HUES64 (cell line): ENCODE data around the gene F7.
"Not testable (repeated sequence)": the region's sequence is repeated elsewhere in the genome, so short reads cannot be mapped to it uniquely, and the experiment has no call there.

ENCODE experiments used
- H3K27ac ChIP-seq: 2 replicates; pipeline ENCODE4 v1.7.0; 2013; ENCODE audit warnings: low read depth, low read length, inconsistent platforms
- H3K27me3 ChIP-seq: 2 replicates; pipeline ENCODE4 v1.6.1; 2013; ENCODE audit warnings: mild to moderate bottlenecking, low read length; ENCODE audit not compliant: insufficient read depth
- H3K36me3 ChIP-seq: 2 replicates; pipeline ENCODE4 v1.6.1; 2013; ENCODE audit warnings: mild to moderate bottlenecking, low read length; ENCODE audit not compliant: insufficient read depth
- H3K4me1 ChIP-seq: 2 replicates; pipeline ENCODE4 v1.6.1; 2013; ENCODE audit warnings: mild to moderate bottlenecking, low read length, moderate library complexity; ENCODE audit not compliant: insufficient read depth
- H3K4me3 ChIP-seq: 2 replicates; pipeline ENCODE4 v1.5.1; 2013; ENCODE audit warnings: mild to moderate bottlenecking, low read length, moderate library complexity
- H3K9ac ChIP-seq: 2 replicates; pipeline ENCODE4 v1.6.1; 2013; ENCODE audit warnings: mild to moderate bottlenecking, low read depth, low read length
- H3K9me3 ChIP-seq: 2 replicates; pipeline ENCODE4 v1.6.1; 2013; ENCODE audit warnings: low read depth, low read length; ENCODE audit not compliant: insufficient read depth
- WGBS: fragments of 150-250, 120-280 bp; methylation state at CpG from one replicate; pipeline ENCODE4 v1.1.7; 2013; ENCODE audit warnings: missing lambda C conversion rate; 5-methylcytosine and 5-hydroxymethylcytosine counted together

The F7 gene

DNA sequence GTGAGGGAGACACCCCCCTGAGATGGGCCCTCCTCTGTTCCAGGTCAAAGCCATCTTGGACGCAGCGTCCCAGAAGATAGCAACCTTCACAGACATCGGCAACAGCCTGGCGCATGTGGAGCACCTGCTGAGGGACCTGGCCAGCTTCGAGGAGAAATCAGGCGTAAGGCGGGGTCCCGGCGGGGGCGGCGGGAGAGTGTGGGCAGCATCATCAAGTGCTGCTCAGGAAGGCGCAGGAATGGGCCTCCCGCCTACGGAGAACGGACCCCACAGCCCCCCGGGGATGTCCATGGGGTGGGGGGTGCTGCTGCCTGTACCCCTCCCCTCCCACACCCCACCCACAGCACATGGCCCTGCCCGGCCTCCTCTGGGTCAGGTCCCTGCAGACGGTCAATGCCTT, 31.2 kb upstream of the F7 start:
- H3K4me3 ChIP-seq = no peak overlapping the region
- H3K27ac ChIP-seq = no peak overlapping the region
- H3K27me3 ChIP-seq = no peaks in the 10 kb centered on the region
- no peaks in the 10 kb centered on the region for H3K4me1 ChIP-seq
- no peak overlapping the region for H3K9ac ChIP-seq
- WGBS = 94% methylated on average over 18 of the region's 18 CpGs
- 0 out of 2 replicates have a peak, but pooled peaks cover 3% of the 10 kb centered on the region for H3K36me3 ChIP-seq
- H3K9me3 ChIP-seq = no peaks in the 10 kb centered on the region

GRCh38 chr13:113074876-113075275, 30.7 kb upstream of the F7 start:
- Histone ChIP-seq H3K36me3 (0 out of 2 replicates have a peak, but pooled peaks cover 3% of the 10 kb centered on the region), H3K9ac (no peak overlapping the region), H3K4me1 (no peaks in the 10 kb centered on the region), H3K9me3 (no peaks in the 10 kb centered on the region), H3K27me3 (no peaks in the 10 kb centered on the region), H3K4me3 (no peak overlapping the region), H3K27ac (no peak overlapping the region)
- WGBS = 95% methylated on average over 22 of the region's 22 CpGs

- Histone ChIP-seq H3K27ac (no peak overlapping the region), H3K36me3 (0 out of 2 replicates have a peak, but pooled peaks cover 3% of the 10 kb centered on the region), H3K4me3 (no peak overlapping the region), H3K4me1 (no peaks in the 10 kb centered on the region), H3K9me3 (no peaks in the 10 kb centered on the region), H3K27me3 (no peaks in the 10 kb centered on the region), H3K9ac (no peak overlapping the region)
- WGBS = 98% methylated on average over 17 of the region's 17 CpGs
Observed at GRCh38 chr13:113075711-113076110, 29.9 kb upstream of the F7 start.

DNA sequence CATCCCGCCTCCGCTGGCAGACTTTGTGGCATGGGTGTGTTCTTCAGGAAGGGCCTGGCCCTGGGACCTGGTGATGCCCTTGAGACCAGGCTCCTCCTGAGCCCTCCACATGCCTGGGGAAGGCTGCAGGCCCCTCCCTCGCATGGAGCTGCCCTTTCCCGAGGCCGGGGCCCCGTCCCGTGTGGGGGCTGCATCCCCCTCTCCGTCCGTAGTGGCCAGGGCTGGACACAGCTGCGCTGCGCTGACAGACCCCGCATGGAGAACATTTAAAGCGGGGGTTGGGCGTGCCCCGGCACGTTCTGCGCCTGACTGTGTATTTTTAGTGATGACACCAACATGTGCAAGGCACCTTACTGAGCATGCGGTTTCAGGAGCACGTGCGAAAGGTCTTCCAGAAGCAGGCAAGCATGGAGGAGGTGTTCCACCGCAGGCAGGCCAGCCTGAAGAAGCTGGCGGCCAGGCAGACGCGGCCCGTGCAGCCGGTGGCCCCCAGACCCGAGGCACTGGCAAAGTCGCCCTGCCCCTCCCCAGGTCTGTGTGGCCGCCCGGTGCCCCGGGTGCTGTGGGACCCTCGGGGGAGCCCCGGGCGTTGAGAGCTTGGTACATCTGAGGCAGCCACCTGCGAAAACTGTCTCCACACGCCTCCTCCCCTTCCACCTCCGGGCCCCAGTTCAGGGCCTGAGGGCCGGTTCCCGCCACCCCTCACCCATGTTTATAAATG, 28.8 kb upstream of the F7 start:
- Histone ChIP-seq H3K4me3 (no peak overlapping the region), H3K27me3 (no peaks in the 10 kb centered on the region), H3K9ac (no peak overlapping the region; the same call in 1 of the 2 replicates), H3K4me1 (no peaks in the 10 kb centered on the region), H3K27ac (no peak overlapping the region), H3K36me3 (0 out of 2 replicates have a peak, but pooled peaks cover 3% of the 10 kb centered on the region), H3K9me3 (no peaks in the 10 kb centered on the region)
- WGBS = 96% methylated on average over 39 of the region's 39 CpGs

DNA sequence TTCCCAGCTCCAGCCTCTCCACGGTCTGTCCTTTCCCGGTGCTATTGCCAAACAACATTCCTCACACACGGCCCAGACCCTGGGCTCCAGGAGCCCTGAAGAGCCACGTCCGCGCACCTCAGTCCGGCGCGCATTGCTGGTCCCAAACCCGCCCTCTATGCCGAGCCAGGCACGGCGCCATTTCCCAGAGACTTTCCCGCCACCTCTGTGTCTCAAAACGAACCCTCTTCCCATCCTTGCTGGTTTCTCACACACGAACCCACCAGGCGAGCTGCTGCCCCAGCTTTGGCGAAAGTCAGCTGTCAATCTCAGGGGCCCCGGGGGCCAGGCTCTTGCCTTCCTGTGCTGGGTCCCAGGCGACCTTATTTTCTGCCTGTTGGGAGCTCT, 28.0 kb upstream of the F7 start:
- Histone ChIP-seq H3K9me3 (no peaks in the 10 kb centered on the region), H3K9ac (no peak overlapping the region), H3K36me3 (0 out of 2 replicates have a peak, but pooled peaks cover 3% of the 10 kb centered on the region), H3K4me1 (no peaks in the 10 kb centered on the region), H3K27ac (no peak overlapping the region), H3K27me3 (no peaks in the 10 kb centered on the region), H3K4me3 (no peak overlapping the region)
- WGBS = 95% methylated on average over 20 of the region's 20 CpGs

DNA sequence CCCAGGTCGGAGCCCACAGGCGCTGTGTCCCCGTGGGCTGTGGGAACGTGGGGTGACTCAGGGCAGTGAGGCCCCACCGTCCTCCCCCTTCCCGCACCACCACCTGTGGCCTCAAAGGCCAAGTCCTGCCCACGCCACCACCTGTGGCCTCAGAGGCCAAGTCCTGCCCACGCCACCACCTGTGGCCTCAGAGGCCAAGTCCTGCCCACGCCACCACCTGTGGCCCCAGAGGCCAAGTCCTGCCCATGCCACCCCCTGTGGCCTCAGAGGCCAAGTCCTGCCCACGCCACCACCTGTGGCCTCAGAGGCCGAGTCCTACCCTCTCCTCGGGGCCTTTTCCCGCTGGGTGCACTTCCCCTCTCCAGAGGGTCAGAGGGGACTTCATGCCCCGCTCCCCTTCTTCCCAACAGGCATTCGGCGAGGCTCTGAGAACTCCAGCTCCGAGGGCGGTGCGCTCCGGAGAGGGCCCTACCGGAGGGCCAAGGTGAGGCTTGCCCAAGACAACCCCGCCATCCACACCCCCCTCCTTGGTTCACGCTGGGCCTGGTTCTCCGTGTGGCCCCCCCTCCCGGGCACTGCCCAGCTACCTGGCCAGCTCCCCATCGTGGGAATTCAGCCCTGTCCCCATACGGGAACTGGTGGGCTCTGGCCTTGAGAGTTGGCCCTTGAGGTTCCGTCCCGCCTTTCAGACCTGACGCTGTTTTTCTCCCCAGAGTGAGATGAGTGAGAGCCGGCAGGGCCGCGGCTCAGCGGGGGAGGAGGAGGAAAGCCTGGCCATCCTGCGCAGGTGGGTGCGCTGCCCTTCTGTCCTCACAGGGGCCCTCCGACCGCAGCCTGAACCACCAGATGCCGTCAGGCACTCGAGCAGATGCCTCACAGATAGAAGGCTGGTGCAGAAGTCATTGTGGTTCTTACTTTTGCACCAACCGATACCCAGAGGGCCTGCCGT, 27.4 kb upstream of the F7 start:
- Histone ChIP-seq H3K9ac (no peak overlapping the region), H3K4me1 (no peaks in the 10 kb centered on the region), H3K27me3 (no peaks in the 10 kb centered on the region), H3K4me3 (no peak overlapping the region), H3K9me3 (no peaks in the 10 kb centered on the region), H3K36me3 (0 out of 2 replicates have a peak, but pooled peaks cover 3% of the 10 kb centered on the region), H3K27ac (no peak overlapping the region)
- 96% methylated on average over 42 of the region's 42 CpGs for WGBS

GRCh38 chr13:113078902-113079780, 26.4 kb upstream of the F7 start:
- Histone ChIP-seq H3K27ac (no peak overlapping the region), H3K27me3 (no peaks in the 10 kb centered on the region), H3K9me3 (no peaks in the 10 kb centered on the region), H3K4me3 (no peak overlapping the region), H3K36me3 (0 out of 2 replicates have a peak, but pooled peaks cover 3% of the 10 kb centered on the region), H3K4me1 (no peaks in the 10 kb centered on the region), H3K9ac (no peak overlapping the region)
- 90% methylated on average over 27 of the region's 27 CpGs for WGBS

DNA sequence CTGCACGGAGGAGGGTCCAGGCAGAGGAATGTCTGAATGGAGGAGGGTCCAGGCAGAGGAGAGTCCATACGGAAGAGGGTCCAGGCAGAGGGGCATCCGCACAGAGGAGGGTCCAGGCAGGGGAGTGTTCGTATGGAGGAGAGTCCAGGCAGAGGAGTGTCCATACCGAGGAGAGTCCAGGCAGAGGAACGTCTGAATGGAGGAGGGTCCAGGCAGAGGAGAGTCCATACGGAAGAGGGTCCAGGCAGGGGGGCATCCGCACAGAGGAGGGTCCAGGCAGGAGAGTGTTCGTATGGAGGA, 25.9 kb upstream of the F7 start:
- H3K36me3 ChIP-seq, H3K27me3 ChIP-seq, H3K4me3 ChIP-seq, H3K9me3 ChIP-seq, H3K4me1 ChIP-seq, H3K9ac ChIP-seq, H3K27ac ChIP-seq: not testable (repeated sequence)
- WGBS = 75% methylated on average over 6 of the region's 9 CpGs

DNA sequence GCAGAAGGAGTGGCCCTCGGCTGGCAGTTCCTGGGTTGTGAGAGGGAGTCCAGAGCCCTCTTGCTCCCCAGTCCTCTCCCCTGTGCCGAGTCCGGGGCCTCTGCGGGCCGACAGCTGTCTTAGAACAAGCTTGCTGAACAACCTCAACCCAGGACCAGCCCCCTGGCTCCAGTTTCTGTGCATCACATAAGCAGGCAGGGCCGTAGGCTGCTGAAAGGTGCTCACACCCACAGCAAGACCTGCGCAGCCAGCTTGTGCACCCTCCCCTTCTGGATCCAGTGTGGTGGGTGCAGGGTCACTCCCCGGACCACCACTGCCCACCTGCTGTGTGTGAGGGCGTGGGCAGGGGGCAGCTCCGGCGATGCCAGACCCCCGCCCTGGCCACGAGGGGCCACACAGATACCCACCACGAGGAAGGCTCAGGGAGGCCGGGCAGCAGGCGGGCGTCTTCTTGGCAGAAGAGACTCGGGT, 25.2 kb upstream of the F7 start:
- 96% methylated on average over 18 of the region's 18 CpGs for WGBS
- H3K27me3 ChIP-seq = no peaks in the 10 kb centered on the region
- H3K4me1 ChIP-seq = no peaks in the 10 kb centered on the region
- no peaks in the 10 kb centered on the region for H3K9me3 ChIP-seq
- no peak overlapping the region for H3K4me3 ChIP-seq
- 0 out of 2 replicates have a peak, but pooled peaks cover 3% of the 10 kb centered on the region for H3K36me3 ChIP-seq
- no peak overlapping the region for H3K9ac ChIP-seq
- no peak overlapping the region for H3K27ac ChIP-seq

DNA sequence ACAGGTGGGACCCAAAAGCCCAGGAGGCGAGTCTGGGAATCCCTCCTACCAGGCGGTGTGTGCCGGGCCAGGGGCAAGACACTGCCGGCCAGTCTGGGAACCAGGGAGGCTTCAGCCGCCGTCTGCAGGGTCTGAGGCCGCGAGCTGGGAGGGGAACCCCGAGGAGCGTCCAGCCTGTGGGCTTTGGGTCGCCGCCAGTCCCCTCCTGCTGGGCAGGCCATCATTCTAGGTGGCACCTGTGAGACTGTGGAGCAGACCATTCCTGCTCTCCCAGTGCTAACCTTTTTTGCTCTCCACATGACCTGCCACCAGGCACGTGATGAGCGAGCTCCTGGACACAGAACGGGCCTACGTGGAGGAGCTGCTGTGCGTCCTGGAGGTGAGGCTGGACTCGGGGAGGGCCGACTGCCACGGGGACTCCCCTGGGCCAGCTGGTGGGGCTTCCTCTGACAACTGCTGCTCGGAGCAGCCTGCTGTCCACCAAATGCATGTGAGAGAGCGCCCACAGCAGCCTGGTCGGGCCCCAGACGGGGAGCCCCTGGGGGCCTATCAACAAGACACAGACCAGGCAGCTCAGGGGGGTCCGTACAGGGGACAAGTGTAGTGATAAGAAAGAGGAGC, 24.6 kb upstream of the F7 start:
- H3K36me3 ChIP-seq = 0 out of 2 replicates have a peak, but pooled peaks cover 3% of the 10 kb centered on the region
- H3K27ac ChIP-seq = no peak overlapping the region
- WGBS = 92% methylated on average over 24 of the region's 25 CpGs
- no peaks in the 10 kb centered on the region for H3K9me3 ChIP-seq
- no peaks in the 10 kb centered on the region for H3K27me3 ChIP-seq
- no peak overlapping the region for H3K4me3 ChIP-seq
- no peaks in the 10 kb centered on the region for H3K4me1 ChIP-seq
- no peak overlapping the region for H3K9ac ChIP-seq
